ENCODE measurements around the gene OTC. TPM values are rescaled to one million over a fixed set of nuclear protein-coding genes. Genes with fewer than 3 reads are reported as not detected.

OTC gene
- total RNA-seq, 2 experiments from 2014 or later, result not detected

DNA sequence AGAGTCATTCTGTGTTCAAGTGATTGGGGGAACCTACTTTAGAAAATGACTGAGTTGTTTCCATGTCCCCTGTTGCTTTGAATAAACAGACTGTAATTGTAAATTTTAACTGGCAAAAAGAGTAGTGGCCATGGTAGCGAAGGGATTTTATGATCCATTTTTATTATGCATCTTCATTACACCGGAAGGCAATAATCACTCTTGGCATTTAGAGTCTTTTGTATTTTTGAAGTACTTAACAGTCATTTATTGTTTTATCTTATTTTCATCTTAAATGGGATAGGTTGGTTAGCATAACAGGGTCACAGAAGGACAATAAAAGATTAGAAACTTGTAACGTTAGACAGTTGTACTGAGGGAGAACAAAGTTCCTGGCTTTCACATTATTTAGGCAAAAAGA, 11.0 kb upstream of the OTC start:
- ChIA-PET CTCF (ENCODE audit: unreplicated experiment) (no interaction called here), POLR2A (no interaction called here)
- no TSS peak for BruUV-seq (replicated peaks)
- H4K20me1 ChIP-seq (ENCODE audit: insufficient read depth, low read length), result no peaks in the 10 kb centered on the region
- no peaks in the 10 kb centered on the region for H3K36me3 ChIP-seq (ENCODE audit: insufficient read depth, low read length)
- no peak overlapping the region for H3K4me3 ChIP-seq (ENCODE audit: low read depth, low read length, poor library complexity, severe bottlenecking)
- H2AFZ ChIP-seq (ENCODE audit: low read length), result no peak overlapping the region
- intact Hi-C loops (cut with micrococcal nuclease; ENCODE audit: unreplicated experiment), result no loop called here
- H3K4me2 ChIP-seq (ENCODE audit: low read length), result no peak overlapping the region
- TF ChIP-seq, protein P1, sequence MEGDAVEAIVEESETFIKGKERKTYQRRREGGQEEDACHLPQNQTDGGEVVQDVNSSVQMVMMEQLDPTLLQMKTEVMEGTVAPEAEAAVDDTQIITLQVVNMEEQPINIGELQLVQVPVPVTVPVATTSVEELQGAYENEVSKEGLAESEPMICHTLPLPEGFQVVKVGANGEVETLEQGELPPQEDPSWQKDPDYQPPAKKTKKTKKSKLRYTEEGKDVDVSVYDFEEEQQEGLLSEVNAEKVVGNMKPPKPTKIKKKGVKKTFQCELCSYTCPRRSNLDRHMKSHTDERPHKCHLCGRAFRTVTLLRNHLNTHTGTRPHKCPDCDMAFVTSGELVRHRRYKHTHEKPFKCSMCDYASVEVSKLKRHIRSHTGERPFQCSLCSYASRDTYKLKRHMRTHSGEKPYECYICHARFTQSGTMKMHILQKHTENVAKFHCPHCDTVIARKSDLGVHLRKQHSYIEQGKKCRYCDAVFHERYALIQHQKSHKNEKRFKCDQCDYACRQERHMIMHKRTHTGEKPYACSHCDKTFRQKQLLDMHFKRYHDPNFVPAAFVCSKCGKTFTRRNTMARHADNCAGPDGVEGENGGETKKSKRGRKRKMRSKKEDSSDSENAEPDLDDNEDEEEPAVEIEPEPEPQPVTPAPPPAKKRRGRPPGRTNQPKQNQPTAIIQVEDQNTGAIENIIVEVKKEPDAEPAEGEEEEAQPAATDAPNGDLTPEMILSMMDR (conservative IDR thresholded peaks at IDR 0.05; ENCODE audit: low read length), result no peak
- TF ChIP-seq EZH2phosphoT487 (IDR thresholded peaks at IDR 0.05; ENCODE audit: borderline replicate concordance, low read depth, low read length), result no peak
- no peaks in the 10 kb centered on the region for H3K9me2 ChIP-seq (ENCODE audit: insufficient read depth, low read length)
- H3K9me3 ChIP-seq (ENCODE audit: low read length), result no peaks in the 10 kb centered on the region
- DNase-seq (ENCODE audit: low spot score), result no peak
- no peak overlapping the region for H3K27ac ChIP-seq (ENCODE audit: low read depth, low read length, poor library complexity, severe bottlenecking)
- no peaks in the 10 kb centered on the region for H3K4me1 ChIP-seq (ENCODE audit: insufficient read depth, low read length, poor library complexity, severe bottlenecking)
- no peaks in the 10 kb centered on the region for H3K79me2 ChIP-seq (ENCODE audit: insufficient read depth, low read depth, low read length)

DNA sequence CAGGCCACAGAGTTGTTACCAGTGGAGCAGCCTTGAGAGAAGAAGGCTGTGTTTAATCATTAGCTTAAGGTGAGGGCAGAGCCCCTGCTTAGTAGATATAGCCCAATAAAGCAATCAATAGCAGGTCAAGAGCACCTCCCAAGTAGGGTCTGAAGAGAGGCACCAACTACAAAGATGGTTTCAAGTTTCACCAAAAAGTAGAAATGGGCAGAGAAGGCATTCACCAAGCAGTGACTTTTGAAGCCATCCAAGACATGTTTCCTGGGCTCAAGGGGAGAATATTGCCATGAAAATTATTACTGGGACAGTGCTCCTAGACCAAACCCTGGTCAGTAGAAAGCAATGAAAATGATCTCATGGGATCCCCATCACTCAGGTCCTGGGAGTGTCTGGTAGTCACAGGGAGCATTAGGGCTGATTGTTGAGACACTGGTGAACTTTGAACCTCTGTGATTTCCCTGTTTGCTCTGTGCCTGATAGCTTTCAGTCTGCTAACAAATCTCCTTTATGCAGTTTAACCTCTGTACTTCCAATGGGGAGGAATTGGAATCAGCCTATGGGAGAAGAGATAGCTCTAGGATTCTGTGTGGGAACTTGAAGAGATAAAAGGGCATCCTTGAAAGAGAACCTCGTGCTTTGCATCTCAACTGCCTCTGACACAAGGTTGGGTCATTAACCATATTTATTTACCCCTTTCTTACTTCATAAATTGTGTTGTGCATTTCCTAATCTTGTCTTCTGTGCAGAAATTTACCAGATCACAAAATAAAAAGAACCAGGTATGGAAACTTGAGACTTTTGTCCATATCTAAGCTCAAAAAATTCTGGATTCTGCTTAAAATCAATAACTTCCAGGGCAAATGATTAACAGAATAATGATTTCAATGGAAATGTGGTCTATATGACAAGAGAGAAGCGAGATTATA, 9.3 kb upstream of the OTC start:
- no peaks in the 10 kb centered on the region for H4K20me1 ChIP-seq (ENCODE audit: insufficient read depth, low read length)
- no peak overlapping the region for H2AFZ ChIP-seq (ENCODE audit: low read length)
- BruUV-seq (replicated peaks), result no TSS peak
- no peaks in the 10 kb centered on the region for H3K36me3 ChIP-seq (ENCODE audit: insufficient read depth, low read length)
- intact Hi-C loops (cut with micrococcal nuclease; ENCODE audit: unreplicated experiment), result no loop called here
- H3K9me2 ChIP-seq (ENCODE audit: insufficient read depth, low read length), result no peaks in the 10 kb centered on the region
- DNase-seq (ENCODE audit: low spot score), result no peak
- TF ChIP-seq, protein P1 (conservative IDR thresholded peaks at IDR 0.05; ENCODE audit: low read length), result no peak
- no peak for TF ChIP-seq EZH2phosphoT487 (IDR thresholded peaks at IDR 0.05; ENCODE audit: borderline replicate concordance, low read depth, low read length)
- no peaks in the 10 kb centered on the region for H3K79me2 ChIP-seq (ENCODE audit: insufficient read depth, low read depth, low read length)
- H3K4me3 ChIP-seq (ENCODE audit: low read depth, low read length, poor library complexity, severe bottlenecking), result no peak overlapping the region
- no peak overlapping the region for H3K27ac ChIP-seq (ENCODE audit: low read depth, low read length, poor library complexity, severe bottlenecking)
- POLR2A ChIA-PET, result interaction anchor here (0.8 kb wide), 1 partner anchor 19 kb away, joined by 3 read pairs; no protein-coding TSS in a partner anchor
- no peak overlapping the region for H3K4me2 ChIP-seq (ENCODE audit: low read length)
- no peaks in the 10 kb centered on the region for H3K9me3 ChIP-seq (ENCODE audit: low read length)
- CTCF ChIA-PET (ENCODE audit: unreplicated experiment), result no interaction called here
- H3K4me1 ChIP-seq (ENCODE audit: insufficient read depth, low read length, poor library complexity, severe bottlenecking), result no peaks in the 10 kb centered on the region

DNA sequence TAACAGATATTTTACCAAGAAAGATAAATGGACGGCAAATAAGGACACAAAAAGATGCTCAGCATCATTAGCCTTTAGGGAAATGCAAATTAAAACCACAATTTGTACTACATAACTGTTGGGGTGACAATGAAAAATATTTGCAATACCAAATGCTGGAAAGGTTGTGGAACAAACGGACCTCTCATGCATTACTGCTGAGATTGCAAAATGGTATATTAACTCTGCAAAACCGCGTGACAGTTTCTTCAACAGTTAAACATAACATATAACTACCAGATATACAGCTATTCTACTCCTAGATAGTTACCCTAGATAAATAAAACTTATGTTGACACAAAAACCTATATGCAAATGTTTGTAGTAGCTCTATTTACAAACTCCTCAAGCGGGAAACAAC, 6.3 kb upstream of the OTC start:
- TF ChIP-seq, protein P1 (conservative IDR thresholded peaks at IDR 0.05; ENCODE audit: low read length), result no peak
- no peak for TF ChIP-seq EZH2phosphoT487 (IDR thresholded peaks at IDR 0.05; ENCODE audit: borderline replicate concordance, low read depth, low read length)
- ChIA-PET CTCF (ENCODE audit: unreplicated experiment) (no interaction called here), POLR2A (no interaction called here)
- DNase-seq (ENCODE audit: low spot score), result no peak
- Histone ChIP-seq H3K4me3 (ENCODE audit: low read depth, low read length, poor library complexity, severe bottlenecking) (no peak overlapping the region), H3K9me2 (ENCODE audit: insufficient read depth, low read length) (no peaks in the 10 kb centered on the region), H3K27ac (ENCODE audit: low read depth, low read length, poor library complexity, severe bottlenecking) (no peak overlapping the region), H3K4me2 (ENCODE audit: low read length) (no peak overlapping the region), H3K36me3 (ENCODE audit: insufficient read depth, low read length) (no peaks in the 10 kb centered on the region), H2AFZ (ENCODE audit: low read length) (no peak overlapping the region), H4K20me1 (ENCODE audit: insufficient read depth, low read length) (no peaks in the 10 kb centered on the region), H3K9me3 (ENCODE audit: low read length) (no peaks in the 10 kb centered on the region), H3K79me2 (ENCODE audit: insufficient read depth, low read depth, low read length) (no peaks in the 10 kb centered on the region), H3K4me1 (ENCODE audit: insufficient read depth, low read length, poor library complexity, severe bottlenecking) (no peaks in the 10 kb centered on the region)
- no TSS peak for BruUV-seq (replicated peaks)
- intact Hi-C loops (cut with micrococcal nuclease; ENCODE audit: unreplicated experiment), result no loop called here

Data from OCI-LY7 (cell line).